HL-60 (cell line): ENCODE results near the gene KRTCAP3.

ENCODE experiments used
- DNase-seq, 2 experiments: peaks; one replicate each; pipeline ENCODE4 v3.0.0-alpha.2; 2010 to 2020; ENCODE audit warnings: low read depth in 1 of 2, low spot score in 1 of 2
- H3K27ac ChIP-seq: fragments of 250-450 bp; sonication (Bioruptor Pico); replicated peaks from 2 replicates; pipeline ENCODE4 v1.5.1; 2020; ENCODE audit warnings: mild to moderate bottlenecking, moderate library complexity
- H3K27me3 ChIP-seq: fragments of 250-450 bp; sonication (Bioruptor Pico); 2 replicates; pipeline ENCODE4 v1.5.1; 2021; ENCODE audit warnings: mild to moderate bottlenecking, moderate library complexity; ENCODE audit not compliant: insufficient read depth, poor library complexity, severe bottlenecking
- H3K4me3 ChIP-seq: replicated peaks from 2 replicates; pipeline ENCODE4 v1.5.1; 2011; ENCODE audit warnings: mild to moderate bottlenecking, control low read depth, low read length; ENCODE audit not compliant: insufficient read depth
- GABPA ChIP-seq: IDR thresholded peaks from 2 replicates; pipeline ENCODE4 v1.6.1; 2012; ENCODE audit warnings: low read depth
- POLR2AphosphoS5 ChIP-seq: IDR thresholded peaks from 2 replicates; pipeline ENCODE4 v1.6.1; 2012; ENCODE audit warnings: low read depth
- SPI1 ChIP-seq: IDR thresholded peaks from 2 replicates; pipeline ENCODE4 v1.6.1; 2012; ENCODE audit warnings: low read depth, mild to moderate bottlenecking, borderline replicate concordance
- TF ChIP-seq, protein P1 (sequence below): IDR thresholded peaks from 2 replicates; pipeline ENCODE4 v1.6.1; 2012; ENCODE audit warnings: low read depth; ENCODE audit not compliant: insufficient replicate concordance
- TF ChIP-seq, protein P2 (sequence below): IDR thresholded peaks from one replicate; pipeline ENCODE4 v1.5.1; 2011; ENCODE audit warnings: low read length, control low read depth, inconsistent platforms; ENCODE audit not compliant: insufficient read depth

The KRTCAP3 gene

DNA sequence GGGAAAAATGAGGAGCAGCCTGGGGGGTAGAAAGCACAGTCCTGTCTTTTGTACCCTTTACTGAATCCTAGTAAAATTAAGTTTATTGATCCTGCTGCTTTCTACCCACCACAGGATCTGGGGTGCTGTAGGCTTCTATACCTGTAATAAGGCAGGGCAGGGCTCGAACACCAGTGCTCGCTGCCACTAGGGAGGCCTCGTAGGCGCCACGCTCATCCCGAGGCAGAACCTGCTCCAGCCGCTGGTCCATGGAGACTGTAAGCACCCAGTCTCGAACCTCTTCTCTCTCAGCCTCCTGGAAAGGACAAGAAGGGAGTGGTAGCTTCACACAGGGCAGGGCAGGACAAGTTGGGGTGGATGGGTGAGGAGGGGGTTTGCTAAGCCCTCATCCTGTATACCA is 3.0 kb downstream of the KRTCAP3 start:
- DNase-seq: no peak
- TF ChIP-seq SPI1 (no peak), POLR2AphosphoS5 (no peak), GABPA (no peak)
- TF ChIP-seq, protein P1, sequence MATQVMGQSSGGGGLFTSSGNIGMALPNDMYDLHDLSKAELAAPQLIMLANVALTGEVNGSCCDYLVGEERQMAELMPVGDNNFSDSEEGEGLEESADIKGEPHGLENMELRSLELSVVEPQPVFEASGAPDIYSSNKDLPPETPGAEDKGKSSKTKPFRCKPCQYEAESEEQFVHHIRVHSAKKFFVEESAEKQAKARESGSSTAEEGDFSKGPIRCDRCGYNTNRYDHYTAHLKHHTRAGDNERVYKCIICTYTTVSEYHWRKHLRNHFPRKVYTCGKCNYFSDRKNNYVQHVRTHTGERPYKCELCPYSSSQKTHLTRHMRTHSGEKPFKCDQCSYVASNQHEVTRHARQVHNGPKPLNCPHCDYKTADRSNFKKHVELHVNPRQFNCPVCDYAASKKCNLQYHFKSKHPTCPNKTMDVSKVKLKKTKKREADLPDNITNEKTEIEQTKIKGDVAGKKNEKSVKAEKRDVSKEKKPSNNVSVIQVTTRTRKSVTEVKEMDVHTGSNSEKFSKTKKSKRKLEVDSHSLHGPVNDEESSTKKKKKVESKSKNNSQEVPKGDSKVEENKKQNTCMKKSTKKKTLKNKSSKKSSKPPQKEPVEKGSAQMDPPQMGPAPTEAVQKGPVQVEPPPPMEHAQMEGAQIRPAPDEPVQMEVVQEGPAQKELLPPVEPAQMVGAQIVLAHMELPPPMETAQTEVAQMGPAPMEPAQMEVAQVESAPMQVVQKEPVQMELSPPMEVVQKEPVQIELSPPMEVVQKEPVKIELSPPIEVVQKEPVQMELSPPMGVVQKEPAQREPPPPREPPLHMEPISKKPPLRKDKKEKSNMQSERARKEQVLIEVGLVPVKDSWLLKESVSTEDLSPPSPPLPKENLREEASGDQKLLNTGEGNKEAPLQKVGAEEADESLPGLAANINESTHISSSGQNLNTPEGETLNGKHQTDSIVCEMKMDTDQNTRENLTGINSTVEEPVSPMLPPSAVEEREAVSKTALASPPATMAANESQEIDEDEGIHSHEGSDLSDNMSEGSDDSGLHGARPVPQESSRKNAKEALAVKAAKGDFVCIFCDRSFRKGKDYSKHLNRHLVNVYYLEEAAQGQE: no peak
- TF ChIP-seq, protein P2, sequence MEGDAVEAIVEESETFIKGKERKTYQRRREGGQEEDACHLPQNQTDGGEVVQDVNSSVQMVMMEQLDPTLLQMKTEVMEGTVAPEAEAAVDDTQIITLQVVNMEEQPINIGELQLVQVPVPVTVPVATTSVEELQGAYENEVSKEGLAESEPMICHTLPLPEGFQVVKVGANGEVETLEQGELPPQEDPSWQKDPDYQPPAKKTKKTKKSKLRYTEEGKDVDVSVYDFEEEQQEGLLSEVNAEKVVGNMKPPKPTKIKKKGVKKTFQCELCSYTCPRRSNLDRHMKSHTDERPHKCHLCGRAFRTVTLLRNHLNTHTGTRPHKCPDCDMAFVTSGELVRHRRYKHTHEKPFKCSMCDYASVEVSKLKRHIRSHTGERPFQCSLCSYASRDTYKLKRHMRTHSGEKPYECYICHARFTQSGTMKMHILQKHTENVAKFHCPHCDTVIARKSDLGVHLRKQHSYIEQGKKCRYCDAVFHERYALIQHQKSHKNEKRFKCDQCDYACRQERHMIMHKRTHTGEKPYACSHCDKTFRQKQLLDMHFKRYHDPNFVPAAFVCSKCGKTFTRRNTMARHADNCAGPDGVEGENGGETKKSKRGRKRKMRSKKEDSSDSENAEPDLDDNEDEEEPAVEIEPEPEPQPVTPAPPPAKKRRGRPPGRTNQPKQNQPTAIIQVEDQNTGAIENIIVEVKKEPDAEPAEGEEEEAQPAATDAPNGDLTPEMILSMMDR: no peak
- no peak overlapping the region for H3K27ac ChIP-seq
- no peak overlapping the region for H3K4me3 ChIP-seq
- H3K27me3 ChIP-seq: no peaks in the 10 kb centered on the region

DNA sequence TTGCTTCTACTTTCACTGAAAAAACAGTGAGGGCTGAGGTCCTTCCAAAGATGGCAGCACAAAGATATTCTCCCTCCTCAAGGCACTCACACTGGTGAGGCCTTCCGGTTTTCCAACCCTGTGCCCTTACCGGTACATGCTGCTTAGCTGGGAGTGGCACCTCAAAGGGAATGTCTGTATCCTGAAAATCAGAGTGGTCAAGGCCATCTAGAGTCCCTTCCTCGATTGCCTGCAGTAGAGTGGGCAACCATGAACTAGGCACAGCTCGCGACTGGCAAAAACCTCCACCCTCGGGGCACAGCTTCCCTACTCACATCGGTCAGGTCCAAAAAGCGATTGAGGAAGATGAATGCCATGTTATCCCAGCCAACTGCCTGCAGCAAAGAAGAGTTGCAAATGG is 3.4 kb downstream of the KRTCAP3 start:
- no peak for DNase-seq
- no peak for TF ChIP-seq POLR2AphosphoS5
- TF ChIP-seq SPI1: no peak
- no peak for TF ChIP-seq GABPA
- TF ChIP-seq, protein P1: no peak
- TF ChIP-seq, protein P2: no peak
- Histone ChIP-seq H3K27me3 (no peaks in the 10 kb centered on the region), H3K4me3 (no peak overlapping the region), H3K27ac (no peak overlapping the region)

DNA sequence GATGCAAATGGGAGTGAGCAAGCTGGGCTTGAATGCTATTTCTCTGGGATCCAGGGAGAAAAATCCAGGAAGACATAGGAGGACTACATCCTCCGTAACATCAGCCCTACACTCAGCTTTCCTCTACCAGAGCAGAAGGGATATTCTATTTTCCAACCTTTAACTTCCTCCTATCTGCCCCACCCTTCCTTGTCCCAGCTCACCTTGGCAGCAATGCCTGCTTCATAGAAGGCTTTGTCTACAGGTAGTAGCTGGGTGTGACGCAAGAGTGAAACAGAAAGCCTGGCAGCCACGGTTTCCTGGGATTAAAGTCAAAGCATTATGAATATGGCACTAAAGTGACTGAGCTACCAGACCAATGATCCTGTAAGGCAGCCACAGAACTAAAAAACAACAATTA is 3.9 kb downstream of the KRTCAP3 start:
- TF ChIP-seq GABPA (no peak), POLR2AphosphoS5 (no peak), SPI1 (no peak)
- TF ChIP-seq, protein P1: no peak
- TF ChIP-seq, protein P2: no peak
- H3K27ac ChIP-seq: no peak overlapping the region
- H3K27me3 ChIP-seq: no peaks in the 10 kb centered on the region
- DNase-seq: no peak
- H3K4me3 ChIP-seq: no peak overlapping the region
